ENCODE measurements around the gene PFN3.
"Not testable (repeated sequence)": the region's sequence is repeated elsewhere in the genome, so short reads cannot be mapped to it uniquely, and the experiment has no call there.

The PFN3 gene

DNA sequence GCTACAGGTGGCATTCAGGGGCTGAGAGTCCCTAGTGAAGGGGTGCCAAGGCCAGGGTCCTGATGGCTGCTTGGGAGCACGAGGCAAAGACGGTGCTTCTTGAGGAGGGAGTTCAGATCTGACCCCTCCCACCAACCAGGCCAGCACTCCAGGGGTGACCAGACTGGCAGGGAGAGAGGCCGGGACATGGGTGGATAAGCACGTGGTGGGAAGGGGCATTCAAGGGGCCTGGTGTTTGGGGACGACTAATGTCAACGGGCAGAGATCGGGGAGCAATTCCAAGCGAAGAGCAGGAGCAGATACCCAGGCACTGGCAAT lies 38.2 kb downstream of the PFN3 start:
- Histone ChIP-seq H3K4me3 (replicated peaks; ENCODE audit: insufficient read depth, low read length) (no peak overlapping the region), H3K27me3 (ENCODE audit: insufficient read depth, poor library complexity, severe bottlenecking) (no peaks in the 10 kb centered on the region), H3K27ac (replicated peaks) (peak overlapping the region; percentile 6)
- no peak for TF ChIP-seq POLR2AphosphoS5 (IDR thresholded peaks at IDR 0.05; ENCODE audit: low read depth)
- no peak for TF ChIP-seq GABPA (IDR thresholded peaks at IDR 0.05; ENCODE audit: low read depth)
- TF ChIP-seq, protein P1, sequence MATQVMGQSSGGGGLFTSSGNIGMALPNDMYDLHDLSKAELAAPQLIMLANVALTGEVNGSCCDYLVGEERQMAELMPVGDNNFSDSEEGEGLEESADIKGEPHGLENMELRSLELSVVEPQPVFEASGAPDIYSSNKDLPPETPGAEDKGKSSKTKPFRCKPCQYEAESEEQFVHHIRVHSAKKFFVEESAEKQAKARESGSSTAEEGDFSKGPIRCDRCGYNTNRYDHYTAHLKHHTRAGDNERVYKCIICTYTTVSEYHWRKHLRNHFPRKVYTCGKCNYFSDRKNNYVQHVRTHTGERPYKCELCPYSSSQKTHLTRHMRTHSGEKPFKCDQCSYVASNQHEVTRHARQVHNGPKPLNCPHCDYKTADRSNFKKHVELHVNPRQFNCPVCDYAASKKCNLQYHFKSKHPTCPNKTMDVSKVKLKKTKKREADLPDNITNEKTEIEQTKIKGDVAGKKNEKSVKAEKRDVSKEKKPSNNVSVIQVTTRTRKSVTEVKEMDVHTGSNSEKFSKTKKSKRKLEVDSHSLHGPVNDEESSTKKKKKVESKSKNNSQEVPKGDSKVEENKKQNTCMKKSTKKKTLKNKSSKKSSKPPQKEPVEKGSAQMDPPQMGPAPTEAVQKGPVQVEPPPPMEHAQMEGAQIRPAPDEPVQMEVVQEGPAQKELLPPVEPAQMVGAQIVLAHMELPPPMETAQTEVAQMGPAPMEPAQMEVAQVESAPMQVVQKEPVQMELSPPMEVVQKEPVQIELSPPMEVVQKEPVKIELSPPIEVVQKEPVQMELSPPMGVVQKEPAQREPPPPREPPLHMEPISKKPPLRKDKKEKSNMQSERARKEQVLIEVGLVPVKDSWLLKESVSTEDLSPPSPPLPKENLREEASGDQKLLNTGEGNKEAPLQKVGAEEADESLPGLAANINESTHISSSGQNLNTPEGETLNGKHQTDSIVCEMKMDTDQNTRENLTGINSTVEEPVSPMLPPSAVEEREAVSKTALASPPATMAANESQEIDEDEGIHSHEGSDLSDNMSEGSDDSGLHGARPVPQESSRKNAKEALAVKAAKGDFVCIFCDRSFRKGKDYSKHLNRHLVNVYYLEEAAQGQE (IDR thresholded peaks at IDR 0.05; ENCODE audit: insufficient replicate concordance, low read depth) = no peak
- TF ChIP-seq SPI1 (IDR thresholded peaks at IDR 0.05; ENCODE audit: borderline replicate concordance, low read depth) = no peak
- TF ChIP-seq, protein P2, sequence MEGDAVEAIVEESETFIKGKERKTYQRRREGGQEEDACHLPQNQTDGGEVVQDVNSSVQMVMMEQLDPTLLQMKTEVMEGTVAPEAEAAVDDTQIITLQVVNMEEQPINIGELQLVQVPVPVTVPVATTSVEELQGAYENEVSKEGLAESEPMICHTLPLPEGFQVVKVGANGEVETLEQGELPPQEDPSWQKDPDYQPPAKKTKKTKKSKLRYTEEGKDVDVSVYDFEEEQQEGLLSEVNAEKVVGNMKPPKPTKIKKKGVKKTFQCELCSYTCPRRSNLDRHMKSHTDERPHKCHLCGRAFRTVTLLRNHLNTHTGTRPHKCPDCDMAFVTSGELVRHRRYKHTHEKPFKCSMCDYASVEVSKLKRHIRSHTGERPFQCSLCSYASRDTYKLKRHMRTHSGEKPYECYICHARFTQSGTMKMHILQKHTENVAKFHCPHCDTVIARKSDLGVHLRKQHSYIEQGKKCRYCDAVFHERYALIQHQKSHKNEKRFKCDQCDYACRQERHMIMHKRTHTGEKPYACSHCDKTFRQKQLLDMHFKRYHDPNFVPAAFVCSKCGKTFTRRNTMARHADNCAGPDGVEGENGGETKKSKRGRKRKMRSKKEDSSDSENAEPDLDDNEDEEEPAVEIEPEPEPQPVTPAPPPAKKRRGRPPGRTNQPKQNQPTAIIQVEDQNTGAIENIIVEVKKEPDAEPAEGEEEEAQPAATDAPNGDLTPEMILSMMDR (IDR thresholded peaks at IDR 0.05; ENCODE audit: insufficient read depth, low read length) = no peak
- DNase-seq (ENCODE audit: low read depth in 1 of 2, low spot score in 1 of 2) = no peak

DNA sequence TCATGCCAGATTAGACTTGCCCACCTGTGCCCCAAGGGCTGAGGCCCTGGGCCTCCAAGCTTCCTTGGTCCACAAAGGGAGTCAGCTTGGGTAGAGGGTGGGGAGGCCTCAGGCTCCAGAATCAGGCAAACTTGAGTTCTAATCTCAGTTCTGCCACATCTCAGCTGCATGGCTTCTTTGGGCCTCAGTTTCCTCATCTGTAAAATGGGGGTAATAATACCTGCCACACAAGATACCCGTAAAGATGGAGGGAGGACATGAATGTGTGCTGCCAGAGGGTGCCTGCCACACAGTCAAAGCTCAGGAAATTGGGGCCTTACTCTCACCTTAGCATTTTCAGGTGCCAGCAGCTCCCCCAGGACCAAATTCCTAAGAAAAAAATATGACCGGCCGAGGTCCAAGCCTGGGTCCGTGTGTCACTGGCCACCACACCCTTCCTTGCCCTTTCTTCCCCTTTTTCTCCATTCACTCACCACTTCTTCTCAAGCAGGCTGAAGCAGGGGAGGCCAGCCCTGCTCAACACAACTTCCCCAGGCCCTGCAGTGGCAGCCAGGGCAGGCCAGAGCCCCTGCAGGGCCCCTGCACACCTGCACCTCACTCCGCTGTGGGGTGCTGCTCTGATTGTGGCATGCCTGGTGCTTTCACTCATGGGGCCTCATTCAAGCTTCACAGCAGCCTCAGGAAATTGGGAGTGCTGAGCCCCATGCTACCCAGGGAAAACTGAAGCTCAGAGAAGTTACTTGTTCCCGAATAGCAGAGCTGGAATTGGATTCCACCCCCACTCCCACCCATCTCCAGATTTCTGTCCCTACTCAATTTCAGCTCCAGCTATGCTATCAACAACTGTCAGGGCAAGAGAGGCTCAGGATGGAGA lies 38.8 kb downstream of the PFN3 start:
- DNase-seq (ENCODE audit: low read depth in 1 of 2, low spot score in 1 of 2) = peak in 1 of 2 experiments; percentile 83
- peak overlapping the region; percentile 7 for H3K27ac ChIP-seq (replicated peaks)
- peak; percentile 39; the same call in 1 of the 2 replicates for TF ChIP-seq SPI1 (IDR thresholded peaks at IDR 0.05; ENCODE audit: borderline replicate concordance, low read depth)
- TF ChIP-seq POLR2AphosphoS5 (IDR thresholded peaks at IDR 0.05; ENCODE audit: low read depth) = no peak
- H3K4me3 ChIP-seq (replicated peaks; ENCODE audit: insufficient read depth, low read length) = no peak overlapping the region
- H3K27me3 ChIP-seq (ENCODE audit: insufficient read depth, poor library complexity, severe bottlenecking) = no peaks in the 10 kb centered on the region

DNA sequence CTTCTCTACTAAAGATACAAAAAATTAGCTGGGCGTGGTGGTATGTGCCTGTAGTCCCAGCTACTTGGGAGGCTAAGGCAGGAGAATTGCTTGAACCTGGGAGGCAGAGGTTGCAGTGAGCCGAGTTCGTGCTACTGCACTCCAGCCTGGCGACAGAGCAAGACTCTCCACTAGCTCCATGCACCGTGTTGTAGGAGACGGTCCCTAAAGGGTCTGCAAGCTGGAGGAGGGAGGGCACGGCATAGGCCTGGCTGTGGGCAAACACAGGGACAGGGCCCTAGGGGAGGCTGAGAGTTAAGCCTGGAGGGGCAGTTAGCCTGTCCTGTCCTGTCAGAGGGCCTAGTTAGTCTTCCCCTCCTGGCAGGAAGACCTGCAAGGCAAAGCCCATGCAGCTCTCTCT lies 39.7 kb downstream of the PFN3 start:
- H3K27me3 ChIP-seq (ENCODE audit: insufficient read depth, poor library complexity, severe bottlenecking); H3K4me3 ChIP-seq (replicated peaks; ENCODE audit: insufficient read depth, low read length); H3K27ac ChIP-seq (replicated peaks); DNase-seq (ENCODE audit: low read depth in 1 of 2, low spot score in 1 of 2): not testable (repeated sequence)

DNA sequence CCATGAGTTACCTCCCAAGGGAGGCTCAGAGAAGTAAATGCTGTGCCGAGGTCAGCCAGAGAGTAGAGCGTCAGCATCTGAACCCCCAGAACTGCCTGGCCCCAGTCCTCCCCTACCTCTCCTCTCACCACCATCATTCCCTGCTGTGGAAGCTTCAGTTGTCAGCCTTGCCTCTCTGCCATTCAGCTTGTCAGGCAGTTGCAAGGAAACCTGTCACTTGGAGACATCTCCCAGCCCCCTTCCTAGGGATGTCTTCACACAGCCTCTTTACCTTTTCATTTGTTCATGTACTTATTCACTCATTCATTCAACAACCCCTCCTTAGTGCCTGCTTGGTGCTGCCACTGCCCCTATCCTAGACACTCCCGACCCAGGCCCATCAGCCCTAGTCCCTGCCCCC lies 40.6 kb downstream of the PFN3 start:
- no peak overlapping the region for H3K4me3 ChIP-seq (replicated peaks; ENCODE audit: insufficient read depth, low read length)
- no peaks in the 10 kb centered on the region for H3K27me3 ChIP-seq (ENCODE audit: insufficient read depth, poor library complexity, severe bottlenecking)
- TF ChIP-seq GABPA (IDR thresholded peaks at IDR 0.05; ENCODE audit: low read depth) (no peak), SPI1 (IDR thresholded peaks at IDR 0.05; ENCODE audit: borderline replicate concordance, low read depth) (no peak), POLR2AphosphoS5 (IDR thresholded peaks at IDR 0.05; ENCODE audit: low read depth) (no peak)
- TF ChIP-seq, protein P2 (IDR thresholded peaks at IDR 0.05; ENCODE audit: insufficient read depth, low read length) = no peak
- TF ChIP-seq, protein P1 (IDR thresholded peaks at IDR 0.05; ENCODE audit: insufficient replicate concordance, low read depth) = no peak
- no peak for DNase-seq (ENCODE audit: low read depth in 1 of 2, low spot score in 1 of 2)
- H3K27ac ChIP-seq (replicated peaks) = no peak overlapping the region

DNA sequence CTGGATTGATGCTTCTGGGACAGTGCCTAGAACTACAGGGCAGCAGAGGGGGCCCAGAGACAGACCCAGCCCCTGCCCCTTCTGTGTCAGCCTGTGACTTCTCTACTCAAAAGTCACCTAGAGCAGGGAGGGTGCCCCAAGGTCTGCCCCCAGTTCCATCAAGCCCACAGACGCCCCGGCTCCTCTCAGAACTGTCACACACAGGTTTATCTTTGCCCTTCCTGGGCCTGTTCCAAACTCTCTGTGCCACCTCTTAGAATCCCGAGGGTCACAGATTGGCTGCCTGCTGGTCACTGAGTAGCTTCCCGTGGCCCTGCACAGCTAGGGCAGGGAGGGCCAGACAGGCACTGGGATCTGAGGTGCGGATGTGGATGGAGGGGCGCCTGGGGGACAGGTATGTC lies 41.0 kb downstream of the PFN3 start:
- Histone ChIP-seq H3K27me3 (ENCODE audit: insufficient read depth, poor library complexity, severe bottlenecking) (no peaks in the 10 kb centered on the region), H3K4me3 (replicated peaks; ENCODE audit: insufficient read depth, low read length) (no peak overlapping the region), H3K27ac (replicated peaks) (no peak overlapping the region)
- DNase-seq (ENCODE audit: low read depth in 1 of 2, low spot score in 1 of 2) = no peak
- TF ChIP-seq, protein P1 (IDR thresholded peaks at IDR 0.05; ENCODE audit: insufficient replicate concordance, low read depth) = no peak
- TF ChIP-seq, protein P2 (IDR thresholded peaks at IDR 0.05; ENCODE audit: insufficient read depth, low read length) = no peak
- TF ChIP-seq SPI1 (IDR thresholded peaks at IDR 0.05; ENCODE audit: borderline replicate concordance, low read depth) = no peak
- TF ChIP-seq POLR2AphosphoS5 (IDR thresholded peaks at IDR 0.05; ENCODE audit: low read depth) = no peak
- no peak for TF ChIP-seq GABPA (IDR thresholded peaks at IDR 0.05; ENCODE audit: low read depth)
